HG03558 (cell line): Measurements from ENCODE around the gene DUSP9.
"Not testable (repeated sequence)": the region's sequence is repeated elsewhere in the genome, so short reads cannot be mapped to it uniquely, and the experiment has no call there.

Source experiments
- ATAC-seq: cut with Tn5 transposase; IDR thresholded peaks from one replicate; pipeline ENCODE4 v1.9.1; 2021; ENCODE audit warnings: moderate number of reproducible peaks; ENCODE audit not compliant: unreplicated experiment; ENCODE audit errors: extremely low read depth

The DUSP9 gene

GRCh38 chrX:153670748-153671588, 24.0 kb downstream of the DUSP9 start:
- ATAC-seq = no peak

- ATAC-seq = no peak
Observed at GRCh38 chrX:153671589-153672530, 24.9 kb downstream of the DUSP9 start.

GRCh38 chrX:153672531-153673427, 25.8 kb downstream of the DUSP9 start:
- no peak for ATAC-seq

GRCh38 chrX:153673428-153674218, 26.6 kb downstream of the DUSP9 start, which contains the start of gene PNCK:
TSS of gene PNCK (minus strand) at chrX:153673813. CDS start at chrX:153673076, 737 bp downstream.
- no peak for ATAC-seq

GRCh38 chrX:153674219-153674851, 27.3 kb downstream of the DUSP9 start:
- no peak for ATAC-seq

- ATAC-seq = no peak
Observed at GRCh38 chrX:153681175-153681574, 34.2 kb downstream of the DUSP9 start.

- ATAC-seq = not testable (repeated sequence)
Observed at GRCh38 chrX:153683486-153683885, 36.5 kb downstream of the DUSP9 start.

- no peak for ATAC-seq
Observed at GRCh38 chrX:153684467-153685155, 37.6 kb downstream of the DUSP9 start.

GRCh38 chrX:153685156-153685536, 38.1 kb downstream of the DUSP9 start:
- ATAC-seq = no peak

- no peak for ATAC-seq
Observed at GRCh38 chrX:153685751-153686696, 39.0 kb downstream of the DUSP9 start.

GRCh38 chrX:153686711-153687110, 39.7 kb downstream of the DUSP9 start:
- no peak for ATAC-seq

- ATAC-seq = no peak
Observed at GRCh38 chrX:153687121-153688039, 40.4 kb downstream of the DUSP9 start, which contains the start of gene SLC6A8. TSS of gene SLC6A8 (plus strand) at chrX:153687926. CDS start at chrX:153688575, 649 bp downstream.

GRCh38 chrX:153688071-153688470, 41.1 kb downstream of the DUSP9 start:
- no peak for ATAC-seq

- ATAC-seq = no peak
Observed at GRCh38 chrX:153688506-153688905, 41.5 kb downstream of the DUSP9 start.

- no peak for ATAC-seq
Observed at GRCh38 chrX:153688911-153689590, 42.0 kb downstream of the DUSP9 start.
